Stimulated activated CD8-positive, alpha-beta memory T cell treated with anti-CD3 and anti-CD28 coated beads, Interleukin-7, amount 100 ng/mL, for 4 hours (primary cell): ENCODE measurements around the gene EDEM2.
"Not testable (repeated sequence)": the region's sequence is repeated elsewhere in the genome, so short reads cannot be mapped to it uniquely, and the experiment has no call there.

Experiments used
- DNase-seq, 2 donors: peaks; one replicate each; pipeline ENCODE4 v3.0.0-alpha.2; 2020; ENCODE audit warnings: low read depth in 2 of 2

The EDEM2 gene

DNA sequence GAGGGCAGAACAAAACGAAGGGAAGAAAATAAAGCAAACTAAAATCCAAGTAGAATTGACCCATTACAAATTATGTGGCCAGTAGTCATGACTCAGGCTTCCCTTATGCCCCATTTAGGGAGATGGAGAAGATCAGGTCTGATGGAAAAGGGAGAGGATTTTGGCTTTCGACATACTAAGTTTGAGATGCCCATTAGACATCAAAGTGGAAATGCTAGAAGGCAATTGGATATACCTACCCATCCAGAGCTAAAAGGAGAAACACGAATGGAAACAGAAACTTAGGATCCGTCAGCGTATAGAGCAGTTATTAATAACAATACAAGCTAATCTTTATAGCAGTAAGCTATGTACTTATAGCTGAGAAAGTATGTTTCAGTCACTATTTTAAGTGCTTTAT lies 59.3 kb downstream of the EDEM2 start:
- no peak for DNase-seq

DNA sequence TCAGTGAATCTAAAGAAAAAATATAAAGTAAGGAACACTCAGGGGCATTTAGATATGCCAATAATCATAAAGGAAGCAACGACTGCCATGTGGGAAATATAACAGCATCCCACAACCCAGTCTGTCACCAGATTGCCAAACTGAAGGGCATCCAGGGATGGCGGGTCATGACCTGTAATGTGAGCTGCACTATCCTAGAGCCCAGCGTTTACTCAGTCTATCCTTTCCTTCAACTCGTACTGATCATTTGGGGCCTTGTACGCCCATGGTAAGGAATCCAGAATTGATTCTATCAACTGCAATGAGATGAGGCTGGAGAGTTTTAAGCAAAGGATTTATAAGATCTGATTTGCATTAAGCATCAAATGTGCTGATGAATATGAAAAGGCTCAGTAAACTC lies 59.8 kb downstream of the EDEM2 start:
- DNase-seq, result no peak

DNA sequence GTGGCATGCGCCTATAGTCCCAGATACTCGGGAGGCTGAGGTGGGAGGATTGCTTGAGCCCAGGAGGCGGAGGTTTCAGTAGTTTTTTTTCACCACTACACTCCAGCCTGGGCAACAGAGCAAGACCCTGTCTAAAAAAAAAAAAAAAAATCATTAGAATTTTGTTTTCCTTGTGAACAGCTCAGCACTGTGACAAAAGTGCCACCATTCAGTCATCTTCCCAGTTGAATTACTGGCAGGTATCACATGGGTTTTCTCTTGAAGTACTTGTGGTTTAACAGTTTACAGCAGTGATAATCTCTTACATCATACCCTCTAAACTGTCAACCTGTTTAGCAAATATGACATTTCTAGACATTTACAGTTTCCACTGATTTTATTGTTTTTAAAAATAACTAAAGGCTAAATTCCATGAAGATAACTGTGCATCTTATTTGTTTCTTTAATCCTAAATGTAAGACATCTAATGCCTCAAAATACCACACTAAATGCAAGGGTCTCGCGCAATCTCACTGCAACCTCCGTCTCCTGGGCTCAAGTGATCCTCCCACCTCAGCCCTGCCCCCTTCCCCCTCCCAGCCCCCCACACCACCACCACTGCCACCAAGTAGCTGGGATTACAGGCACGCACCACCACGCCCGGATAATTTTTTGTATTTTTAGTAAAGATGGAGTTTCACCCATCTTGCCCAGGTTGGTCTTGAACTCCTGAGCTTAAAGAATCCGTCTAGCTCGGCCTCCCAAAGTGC lies 61.5 kb downstream of the EDEM2 start:
- no peak for DNase-seq

DNA sequence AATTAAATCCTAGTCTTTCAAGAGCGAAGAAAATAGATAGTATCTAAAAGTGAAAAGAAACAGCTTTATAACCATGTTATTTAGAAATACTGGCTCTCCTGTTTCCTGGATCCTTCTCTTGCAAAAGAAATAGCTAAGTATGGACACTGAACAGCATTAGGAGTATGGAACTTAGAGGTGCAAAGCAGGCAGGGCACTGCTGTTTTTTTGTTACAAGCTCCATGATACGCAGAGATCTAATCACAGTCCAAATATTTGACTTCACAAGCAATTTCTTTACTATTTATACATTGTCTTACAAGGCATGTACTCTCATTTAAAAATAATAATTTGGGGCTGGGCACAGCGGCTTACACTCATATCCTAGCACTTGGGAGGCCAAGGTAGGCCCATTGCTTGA lies 62.1 kb downstream of the EDEM2 start:
- DNase-seq, result no peak

DNA sequence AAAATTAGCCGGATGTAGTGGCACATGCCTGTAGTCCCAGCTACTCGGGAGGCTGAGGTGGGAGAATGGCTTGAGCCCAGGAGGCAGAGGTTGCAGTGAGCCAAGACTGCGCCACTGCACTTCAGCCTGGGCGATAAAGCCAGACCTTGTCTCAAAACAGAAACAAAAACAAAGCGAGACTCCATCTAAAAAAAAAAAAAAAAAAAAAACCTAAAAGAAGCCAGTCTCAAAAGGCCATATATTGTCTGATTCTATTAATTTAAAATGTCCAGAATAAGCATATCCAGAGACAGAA lies 66.8 kb downstream of the EDEM2 start:
- not testable (repeated sequence) for DNase-seq

DNA sequence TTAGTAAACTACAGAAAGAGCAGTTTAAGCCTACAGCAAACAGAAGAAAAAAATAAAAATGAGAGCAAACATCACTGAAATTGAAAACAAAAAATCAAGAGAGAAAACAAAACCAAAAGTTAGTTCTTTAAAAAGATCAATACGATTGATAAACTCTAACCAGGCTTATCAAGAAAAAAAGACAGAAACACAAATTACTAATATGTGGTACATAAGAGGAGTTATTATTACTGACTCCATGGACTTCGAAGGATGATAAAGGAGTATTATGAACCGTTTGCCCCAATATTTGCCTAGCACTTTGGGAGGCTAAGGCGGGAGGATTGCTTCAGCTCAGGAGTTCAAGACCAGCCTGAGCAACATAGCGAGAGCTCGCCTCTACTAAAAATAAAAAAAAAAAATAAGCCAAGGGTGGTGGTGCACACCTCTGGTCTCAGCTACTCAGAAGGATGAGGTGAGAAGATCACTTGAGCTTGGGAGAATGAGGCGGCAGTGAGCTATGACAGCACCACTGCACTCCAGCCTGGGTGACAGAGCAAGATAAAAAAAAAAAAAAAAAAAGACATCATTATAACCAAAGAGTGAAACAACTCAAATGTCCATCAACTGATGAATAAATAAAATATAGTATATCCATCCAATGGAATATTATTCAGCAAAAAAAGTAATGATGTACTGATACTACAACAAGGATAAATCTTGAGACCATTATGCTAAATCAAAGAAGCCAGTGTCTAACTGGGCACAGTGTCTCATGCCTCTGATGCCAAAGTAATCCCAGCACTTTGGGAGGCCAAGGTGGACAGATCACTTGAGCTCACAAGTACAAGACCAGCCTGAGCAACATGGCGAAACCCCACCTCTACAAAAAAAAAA lies 67.4 kb downstream of the EDEM2 start:
- DNase-seq, result no peak

DNA sequence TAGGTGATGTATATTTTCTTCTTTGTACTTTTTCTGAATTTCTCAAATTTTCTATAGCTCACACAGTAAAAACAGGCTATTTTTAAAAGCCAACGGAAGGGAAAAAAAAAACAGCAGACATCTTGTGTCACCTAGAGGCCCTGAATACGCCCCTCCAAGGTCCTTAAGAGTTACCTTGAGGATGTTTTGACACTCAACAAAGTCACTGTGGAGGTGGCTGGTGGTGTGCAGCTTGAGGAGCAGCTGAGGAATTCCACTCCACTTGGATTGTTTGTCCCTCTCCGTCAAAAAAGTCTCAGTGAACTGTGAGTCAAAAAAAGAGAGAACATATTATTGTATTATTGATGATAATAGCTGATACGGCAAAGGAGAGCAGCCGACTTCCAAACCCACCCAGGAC lies 69.3 kb downstream of the EDEM2 start:
- DNase-seq, result no peak

DNA sequence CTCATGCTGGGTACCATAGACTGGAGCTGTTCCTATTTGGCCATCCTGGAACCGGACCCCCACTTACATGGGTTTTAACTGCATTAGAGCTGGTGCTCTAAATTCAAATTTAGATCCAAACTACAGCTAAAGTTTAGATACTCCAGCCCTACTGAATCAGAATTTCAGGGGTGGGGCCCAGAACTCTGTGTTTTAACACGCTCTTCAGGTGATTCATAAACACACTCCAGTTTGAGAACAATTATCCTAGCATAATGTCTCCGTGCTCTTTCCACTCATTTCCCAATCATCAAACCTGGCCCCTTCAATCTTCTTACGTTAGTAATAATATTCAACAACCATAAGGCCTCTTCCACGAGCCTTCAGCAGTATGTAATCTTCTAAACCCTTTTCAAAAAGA lies 69.8 kb downstream of the EDEM2 start:
- DNase-seq, result no peak

DNA sequence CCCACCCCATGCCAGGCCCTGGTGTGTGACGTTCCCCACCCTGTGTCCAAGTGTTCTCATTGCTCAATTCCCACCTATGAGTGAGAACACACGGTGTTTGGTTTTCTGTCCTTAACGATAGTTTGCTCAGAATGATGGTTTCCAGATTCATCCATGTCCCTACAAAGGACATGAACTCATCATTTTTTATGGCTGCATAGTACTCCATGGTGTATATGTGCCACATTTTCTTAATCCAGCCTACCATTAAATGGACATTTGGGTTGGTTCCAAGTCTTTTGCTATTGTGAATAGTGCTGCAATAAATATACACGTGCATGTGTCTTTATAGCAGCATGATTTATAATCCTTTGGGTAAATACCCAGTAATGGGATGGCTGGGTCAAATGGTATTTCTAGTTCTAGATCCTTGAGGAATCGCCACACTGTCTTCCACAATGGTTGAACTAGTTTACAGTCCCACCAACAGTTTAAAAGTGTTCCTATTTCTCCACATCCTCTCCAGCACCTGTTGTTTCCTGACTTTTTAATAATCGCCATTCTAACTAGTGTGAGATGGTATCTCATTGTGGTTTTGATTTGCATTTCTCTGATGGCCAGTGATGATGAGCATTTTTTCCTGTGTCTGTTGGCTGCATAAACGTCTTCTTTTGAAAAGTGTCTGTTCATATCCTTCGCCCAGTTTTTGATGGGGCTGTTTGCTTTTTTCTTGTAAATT lies 75.5 kb downstream of the EDEM2 start:
- not testable (repeated sequence) for DNase-seq

DNA sequence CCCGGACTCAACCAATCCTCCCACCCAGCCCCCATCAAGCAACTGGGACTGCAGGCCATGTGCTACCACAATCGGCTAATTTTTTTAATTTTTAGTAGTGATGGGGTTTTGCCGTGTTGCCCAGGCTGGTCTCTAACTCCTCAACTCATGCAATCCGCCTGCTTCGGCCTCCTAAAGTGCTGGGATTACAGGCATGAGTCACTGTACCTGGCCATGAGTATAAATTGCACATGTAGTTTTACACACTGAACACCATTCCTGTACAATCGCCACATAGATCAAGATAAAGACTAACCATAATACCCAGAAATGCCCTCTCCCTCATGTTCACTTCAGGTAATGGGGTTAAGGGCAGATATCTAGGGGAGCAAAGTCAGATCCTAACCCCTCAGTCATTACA lies 80.9 kb downstream of the EDEM2 start:
- no peak for DNase-seq
